Esophagus squamous epithelium (tissue), 4 donors: ENCODE measurements around the gene SLC5A4.

Experiments
- POLR2A ChIP-seq, 4 donors: fragments of 450-650 bp; IDR thresholded peaks; one replicate each; pipeline ENCODE4 v1.6.1; 2017; ENCODE audit warnings: antibody characterized with exemption in 4 of 4, mild to moderate bottlenecking in 4 of 4, moderate library complexity in 3 of 4
- TF ChIP-seq, protein P1 (sequence below), 6 experiments: fragments of 450-650 bp in 4 of 6; fragments of 200-600 bp in 2 of 6; sonication (generic) in 2 of 6; IDR thresholded peaks; one replicate each; pipeline ENCODE4 v1.5.1; 2016 to 2019; ENCODE audit warnings: antibody characterized with exemption in 6 of 6, mild to moderate bottlenecking in 4 of 6, moderate library complexity in 4 of 6

DNA sequence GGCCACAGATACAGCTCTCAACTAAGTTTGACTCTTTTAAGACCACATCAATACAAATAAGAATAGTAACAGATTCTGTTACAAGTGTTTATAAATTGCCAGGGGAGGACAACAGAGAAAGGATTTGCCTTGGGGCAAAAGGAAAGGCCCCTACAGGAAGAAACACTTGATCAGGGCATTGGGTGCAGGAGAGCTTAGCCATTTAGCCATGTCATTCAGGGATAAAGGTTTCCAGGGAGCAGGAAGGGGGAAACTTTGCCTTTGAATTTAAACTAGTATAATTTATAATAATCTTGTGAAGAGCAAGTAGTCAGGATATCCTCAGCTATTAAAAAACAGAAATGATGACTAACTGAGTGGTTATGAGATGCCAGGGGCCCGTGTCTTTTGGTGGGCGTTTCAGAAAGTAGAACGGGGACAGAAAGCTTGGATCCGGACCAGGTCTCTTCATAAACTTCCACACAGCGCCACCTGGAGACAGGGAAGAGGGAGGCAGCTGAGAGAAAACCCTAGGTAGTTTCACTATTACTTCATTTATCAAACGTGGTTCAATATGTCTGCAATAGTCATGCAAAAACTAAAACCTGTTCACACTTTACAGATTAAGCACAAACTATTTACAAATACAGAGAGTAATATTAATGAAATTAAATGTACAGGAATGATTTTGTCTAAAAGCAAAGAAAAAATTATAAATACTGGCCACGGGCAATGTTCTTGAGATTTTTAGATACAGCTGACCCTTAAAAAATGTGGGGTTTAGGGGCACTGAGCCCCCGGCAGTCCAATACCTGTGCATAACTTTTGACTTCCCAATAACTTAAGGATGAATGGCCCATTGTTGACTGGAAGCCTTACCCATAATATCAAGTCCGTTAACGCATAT lies 11.0 kb upstream of the SLC5A4 start:
- TF ChIP-seq, protein P1, sequence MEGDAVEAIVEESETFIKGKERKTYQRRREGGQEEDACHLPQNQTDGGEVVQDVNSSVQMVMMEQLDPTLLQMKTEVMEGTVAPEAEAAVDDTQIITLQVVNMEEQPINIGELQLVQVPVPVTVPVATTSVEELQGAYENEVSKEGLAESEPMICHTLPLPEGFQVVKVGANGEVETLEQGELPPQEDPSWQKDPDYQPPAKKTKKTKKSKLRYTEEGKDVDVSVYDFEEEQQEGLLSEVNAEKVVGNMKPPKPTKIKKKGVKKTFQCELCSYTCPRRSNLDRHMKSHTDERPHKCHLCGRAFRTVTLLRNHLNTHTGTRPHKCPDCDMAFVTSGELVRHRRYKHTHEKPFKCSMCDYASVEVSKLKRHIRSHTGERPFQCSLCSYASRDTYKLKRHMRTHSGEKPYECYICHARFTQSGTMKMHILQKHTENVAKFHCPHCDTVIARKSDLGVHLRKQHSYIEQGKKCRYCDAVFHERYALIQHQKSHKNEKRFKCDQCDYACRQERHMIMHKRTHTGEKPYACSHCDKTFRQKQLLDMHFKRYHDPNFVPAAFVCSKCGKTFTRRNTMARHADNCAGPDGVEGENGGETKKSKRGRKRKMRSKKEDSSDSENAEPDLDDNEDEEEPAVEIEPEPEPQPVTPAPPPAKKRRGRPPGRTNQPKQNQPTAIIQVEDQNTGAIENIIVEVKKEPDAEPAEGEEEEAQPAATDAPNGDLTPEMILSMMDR (IDR thresholded peaks at IDR 0.05), result peak; percentile 58 to 77 (median 70)
- no peak for TF ChIP-seq POLR2A (IDR thresholded peaks at IDR 0.05)
